Bone marrow (tissue), 2 donors: ENCODE data around the gene PTPN1.
"Not testable (repeated sequence)": the region's sequence is repeated elsewhere in the genome, so short reads cannot be mapped to it uniquely, and the experiment has no call there.

Experiments used
- DNase-seq, 2 donors: peaks; one replicate each; lab custom pipeline; 2025; lab: John Stamatoyannopoulos, UW

PTPN1 gene

GRCh38 chr20:50590348-50590664 is 80.1 kb downstream of the PTPN1 start:
- no peak for DNase-seq

- DNase-seq = no peak
These were observed 81.2 kb downstream of the PTPN1 start for GRCh38 chr20:50591233-50591852.

- no peak for DNase-seq
These were observed 82.3 kb downstream of the PTPN1 start for GRCh38 chr20:50592282-50593004.

- DNase-seq = no peak
These were observed 82.8 kb downstream of the PTPN1 start for GRCh38 chr20:50593005-50593335.

- no peak for DNase-seq
These were observed 84.0 kb downstream of the PTPN1 start for GRCh38 chr20:50594231-50594590.

GRCh38 chr20:50594591-50595432 is 84.6 kb downstream of the PTPN1 start:
- DNase-seq = no peak

GRCh38 chr20:50595433-50595895 is 85.3 kb downstream of the PTPN1 start:
- no peak for DNase-seq

GRCh38 chr20:50595988-50596693 is 86.0 kb downstream of the PTPN1 start:
- DNase-seq = no peak

GRCh38 chr20:50596694-50597021 is 86.5 kb downstream of the PTPN1 start:
- no peak for DNase-seq

- DNase-seq = no peak
These were observed 87.3 kb downstream of the PTPN1 start for GRCh38 chr20:50597406-50597969.

- DNase-seq = no peak
These were observed 87.9 kb downstream of the PTPN1 start for GRCh38 chr20:50598074-50598473.

GRCh38 chr20:50598768-50599167 is 88.6 kb downstream of the PTPN1 start:
- DNase-seq = not testable (repeated sequence)

- DNase-seq = no peak
These were observed 90.2 kb downstream of the PTPN1 start for GRCh38 chr20:50600281-50600895.

GRCh38 chr20:50601511-50602431 is 91.6 kb downstream of the PTPN1 start:
- DNase-seq = no peak

- no peak for DNase-seq
These were observed 92.4 kb downstream of the PTPN1 start for GRCh38 chr20:50602432-50603088.

- no peak for DNase-seq
These were observed 94.3 kb downstream of the PTPN1 start for GRCh38 chr20:50604451-50604850.

GRCh38 chr20:50605136-50605535 is 95.0 kb downstream of the PTPN1 start:
- DNase-seq = no peak

GRCh38 chr20:50607436-50607835 is 97.3 kb downstream of the PTPN1 start:
- DNase-seq = no peak

- DNase-seq = no peak
These were observed 97.9 kb downstream of the PTPN1 start for GRCh38 chr20:50607850-50608749.
